ENCODE results near the gene GK.
"Not testable (repeated sequence)": the region's sequence is repeated elsewhere in the genome, so short reads cannot be mapped to it uniquely, and the experiment has no call there.

The GK gene

GRCh38 chrX:30713061-30713525 lies 59.9 kb downstream of the GK start:
- DNase-seq = peak; percentile 14

GRCh38 chrX:30714138-30714537 lies 60.9 kb downstream of the GK start:
- DNase-seq = no peak

- no peak for DNase-seq
These were observed 62.8 kb downstream of the GK start for GRCh38 chrX:30715976-30716375.

GRCh38 chrX:30733852-30734660 lies 80.8 kb downstream of the GK start:
- DNase-seq = no peak

- no peak for DNase-seq
These were observed 81.6 kb downstream of the GK start for GRCh38 chrX:30734782-30735181.

- DNase-seq = peak; percentile 56
These were observed 82.6 kb downstream of the GK start for GRCh38 chrX:30735839-30736238.

- DNase-seq = no peak
These were observed 88.3 kb downstream of the GK start for GRCh38 chrX:30741545-30741944.

- DNase-seq = no peak
These were observed 95.2 kb downstream of the GK start for GRCh38 chrX:30748342-30748960.

GRCh38 chrX:30751497-30751896 lies 98.3 kb downstream of the GK start:
- DNase-seq = no peak

GRCh38 chrX:30762755-30763154 lies 109.5 kb downstream of the GK start:
- DNase-seq = no peak

- DNase-seq = not testable (repeated sequence)
These were observed 120.5 kb downstream of the GK start for GRCh38 chrX:30773764-30774163.

- DNase-seq = no peak
These were observed 124.4 kb downstream of the GK start for GRCh38 chrX:30777575-30777974.

- DNase-seq = no peak
These were observed 126.3 kb downstream of the GK start for GRCh38 chrX:30779453-30780030.

Data from NCI-H526 treated with DMSO at 0.1 percent for 48 hours (cell line).